A549 (cell line): ENCODE results near the gene MAP3K5. TPM values are rescaled to one million over a fixed set of nuclear protein-coding genes. Genes with fewer than 3 reads are reported as not detected.

Experiments
- ATAC-seq, 2 experiments: fragments of 200-7000 bp in 1 of 2; fragments of >200 bp in 1 of 2; cut with Nextera tagmentation in 1 of 2; cut with Tn5 transposase in 1 of 2; 3 replicates each; pipeline versions ENCODE4 v1.8.0 to v1.9.1; 2018 to 2020; ENCODE audit warnings: mild to moderate bottlenecking in 1 of 2, moderate library complexity in 1 of 2
- CTCF ChIA-PET: fragments of 300-600 bp; sonication (Branson Sonifier 250); formaldehyde crosslinking; extraction: SDS; loops from one replicate; lab custom pipeline; 2021; ENCODE audit warnings: antibody characterized with exemption, inconsistent platforms; lab: Yijun Ruan, JAX
- POLR2A ChIA-PET: fragments of 350-600 bp; formaldehyde crosslinking; extraction: SDS; loops from one replicate; lab custom pipeline; 2021; ENCODE audit warnings: antibody characterized with exemption, inconsistent platforms; lab: Yijun Ruan, JAX
- DNase-seq, 2 experiments: peaks; one replicate each; pipeline versions ENCODE4 v3.0.0 to v3.0.0-alpha.2; 2011 to 2016; ENCODE audit warnings: low read depth in 1 of 2, low spot score in 1 of 2
- FAIRE-seq: peaks from 2 replicates; lab custom pipeline; 2011; peaks lifted over from hg19 to GRCh38; lab: Jason Lieb, UNC
- H3K27ac ChIP-seq, 2 experiments: fragments of >200 bp; sonication (Bioruptor Twin); formaldehyde crosslinking; 3 replicates each; pipeline ENCODE4 v1.5.1; 2016 to 2017
- H3K4me1 ChIP-seq: fragments of >200 bp; sonication (Bioruptor Twin); formaldehyde crosslinking; 3 replicates; pipeline ENCODE4 v1.6.1; 2016
- H3K4me2 ChIP-seq: fragments of >200 bp; sonication (Bioruptor Twin); formaldehyde crosslinking; 3 replicates; pipeline ENCODE4 v1.6.1; 2016
- H3K4me3 ChIP-seq: fragments of >200 bp; sonication (Bioruptor Twin); formaldehyde crosslinking; 3 replicates; pipeline ENCODE4 v1.5.1; 2016
- H3K9me3 ChIP-seq: fragments of >200 bp; sonication (Bioruptor Twin); formaldehyde crosslinking; 3 replicates; pipeline ENCODE4 v1.6.1; 2016
- ATOH8 ChIP-seq: fragments of 250-450 bp; sonication (Bioruptor Pico); IDR thresholded peaks from 2 replicates; pipeline ENCODE4 v1.5.0; 2020; ENCODE audit warnings: low read depth, mild to moderate bottlenecking, moderate library complexity
- CBX2 ChIP-seq: fragments of 200-600 bp; sonication (generic); IDR thresholded peaks from 2 replicates; pipeline ENCODE4 v1.6.1; 2016; ENCODE audit warnings: low read depth, mild to moderate bottlenecking, borderline replicate concordance
- CBX8 ChIP-seq: fragments of 200-600 bp; sonication (generic); IDR thresholded peaks from 2 replicates; pipeline ENCODE4 v1.6.1; 2016
- CHD2 ChIP-seq: fragments of 150-350 bp; IDR thresholded peaks from 2 replicates; pipeline ENCODE4 v1.6.1; 2014; ENCODE audit warnings: low read length; ENCODE audit not compliant: partially characterized antibody
- E2F6 ChIP-seq: IDR thresholded peaks from 2 replicates; pipeline ENCODE4 v1.6.1; 2012; ENCODE audit warnings: low read depth, borderline replicate concordance
- FOSB ChIP-seq: fragments of 250-450 bp; sonication (Bioruptor Pico); IDR thresholded peaks from 2 replicates; pipeline ENCODE4 v1.5.0; 2020; ENCODE audit warnings: mild to moderate bottlenecking, moderate library complexity
- GATA3 ChIP-seq: IDR thresholded peaks from 2 replicates; pipeline ENCODE4 v1.6.1; 2012; ENCODE audit warnings: borderline replicate concordance
- HDAC2 ChIP-seq: fragments of 200-600 bp; sonication (generic); IDR thresholded peaks from 2 replicates; pipeline ENCODE4 v1.6.1; 2016
- HES2 ChIP-seq: fragments of >200 bp; sonication (Bioruptor Twin); formaldehyde crosslinking; IDR thresholded peaks from 2 replicates; pipeline ENCODE4 v1.6.1; 2016
- HEYL ChIP-seq: fragments of 250-450 bp; sonication (Bioruptor Pico); IDR thresholded peaks from 2 replicates; pipeline ENCODE4 v1.8.0; 2021; ENCODE audit warnings: mild to moderate bottlenecking, moderate library complexity
- HOXB13 ChIP-seq: fragments of 250-450 bp; sonication (Bioruptor Pico); IDR thresholded peaks from 2 replicates; pipeline ENCODE4 v1.5.0; 2020; ENCODE audit warnings: low read depth, mild to moderate bottlenecking, moderate library complexity
- HOXB5 ChIP-seq: fragments of 250-450 bp; sonication (Bioruptor Pico); IDR thresholded peaks from 2 replicates; pipeline ENCODE4 v1.5.0; 2020; ENCODE audit warnings: mild to moderate bottlenecking, moderate library complexity
- JUN ChIP-seq, 2 experiments: fragments of >200 bp; sonication (Bioruptor Twin); formaldehyde crosslinking; IDR thresholded peaks; 2 replicates in 1 of 2; 3 replicates in 1 of 2; pipeline ENCODE4 v1.6.1; 2016 to 2017
- KDM1A ChIP-seq: fragments of 200-600 bp; sonication (generic); IDR thresholded peaks from 2 replicates; pipeline ENCODE4 v1.6.1; 2016; ENCODE audit warnings: low read depth, mild to moderate bottlenecking
- MYC ChIP-seq: IDR thresholded peaks from 2 replicates; pipeline ENCODE4 v1.6.1; 2012; ENCODE audit warnings: mild to moderate bottlenecking, inconsistent platforms, low read length, improper control_type of control experiment, borderline replicate concordance
- PHF8 ChIP-seq: fragments of 200-600 bp; sonication (generic); IDR thresholded peaks from 2 replicates; pipeline ENCODE4 v1.6.1; 2016; ENCODE audit warnings: low read depth, mild to moderate bottlenecking, antibody characterized with exemption, moderate library complexity, borderline replicate concordance
- RARB ChIP-seq: fragments of 250-450 bp; sonication (Bioruptor Pico); IDR thresholded peaks from 2 replicates; pipeline ENCODE4 v1.8.0; 2021; ENCODE audit warnings: mild to moderate bottlenecking, moderate library complexity
- TFCP2L1 ChIP-seq: fragments of 250-450 bp; sonication (Bioruptor Pico); IDR thresholded peaks from 2 replicates; pipeline ENCODE4 v1.5.0; 2021; ENCODE audit warnings: mild to moderate bottlenecking
- WGBS: methylation state at CpG from one replicate; pipeline ENCODE4 v1.1.6; 2017; ENCODE audit errors: missing lambda C conversion rate; 5-methylcytosine and 5-hydroxymethylcytosine counted together
- polyA plus RNA-seq, 4 experiments: library from polyadenylated mRNA; depleted of rRNA in 3 of 4; stranded (reverse); fragments of >200 nt; fragmentation: RNase III in 1 of 4; extraction: RNeasy Plus Mini Kit Qiagen cat#74134 plus additional on column Dnase treatment in 1 of 4; gene quantifications; 2 replicates in 3 of 4; 3 replicates in 1 of 4; pipeline ENCODE4 v1.2.3, GENCODE V29; 2011 to 2017
- TF ChIP-seq, protein P1 (sequence below): fragments of >200 bp; sonication (Bioruptor Twin); formaldehyde crosslinking; IDR thresholded peaks from 3 replicates; pipeline ENCODE4 v1.6.1; 2016
- TF ChIP-seq, protein P2 (sequence below): fragments of >200 bp; sonication (Bioruptor Twin); formaldehyde crosslinking; IDR thresholded peaks from 3 replicates; pipeline ENCODE4 v1.5.1; 2016

Gene MAP3K5
- polyA plus RNA-seq, 2 of the 4 experiments (the other 2 are of a cell fraction) = 2.1 to 4.1 TPM

GRCh38 chr6:136514591-136514990 lies 277.7 kb downstream of the MAP3K5 start (continued):
- no peak for TF ChIP-seq E2F6
- TF ChIP-seq, protein P1, sequence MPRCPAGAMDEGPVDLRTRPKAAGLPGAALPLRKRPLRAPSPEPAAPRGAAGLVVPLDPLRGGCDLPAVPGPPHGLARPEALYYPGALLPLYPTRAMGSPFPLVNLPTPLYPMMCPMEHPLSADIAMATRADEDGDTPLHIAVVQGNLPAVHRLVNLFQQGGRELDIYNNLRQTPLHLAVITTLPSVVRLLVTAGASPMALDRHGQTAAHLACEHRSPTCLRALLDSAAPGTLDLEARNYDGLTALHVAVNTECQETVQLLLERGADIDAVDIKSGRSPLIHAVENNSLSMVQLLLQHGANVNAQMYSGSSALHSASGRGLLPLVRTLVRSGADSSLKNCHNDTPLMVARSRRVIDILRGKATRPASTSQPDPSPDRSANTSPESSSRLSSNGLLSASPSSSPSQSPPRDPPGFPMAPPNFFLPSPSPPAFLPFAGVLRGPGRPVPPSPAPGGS = no peak
- TF ChIP-seq, protein P2, sequence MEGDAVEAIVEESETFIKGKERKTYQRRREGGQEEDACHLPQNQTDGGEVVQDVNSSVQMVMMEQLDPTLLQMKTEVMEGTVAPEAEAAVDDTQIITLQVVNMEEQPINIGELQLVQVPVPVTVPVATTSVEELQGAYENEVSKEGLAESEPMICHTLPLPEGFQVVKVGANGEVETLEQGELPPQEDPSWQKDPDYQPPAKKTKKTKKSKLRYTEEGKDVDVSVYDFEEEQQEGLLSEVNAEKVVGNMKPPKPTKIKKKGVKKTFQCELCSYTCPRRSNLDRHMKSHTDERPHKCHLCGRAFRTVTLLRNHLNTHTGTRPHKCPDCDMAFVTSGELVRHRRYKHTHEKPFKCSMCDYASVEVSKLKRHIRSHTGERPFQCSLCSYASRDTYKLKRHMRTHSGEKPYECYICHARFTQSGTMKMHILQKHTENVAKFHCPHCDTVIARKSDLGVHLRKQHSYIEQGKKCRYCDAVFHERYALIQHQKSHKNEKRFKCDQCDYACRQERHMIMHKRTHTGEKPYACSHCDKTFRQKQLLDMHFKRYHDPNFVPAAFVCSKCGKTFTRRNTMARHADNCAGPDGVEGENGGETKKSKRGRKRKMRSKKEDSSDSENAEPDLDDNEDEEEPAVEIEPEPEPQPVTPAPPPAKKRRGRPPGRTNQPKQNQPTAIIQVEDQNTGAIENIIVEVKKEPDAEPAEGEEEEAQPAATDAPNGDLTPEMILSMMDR = no peak

DNA sequence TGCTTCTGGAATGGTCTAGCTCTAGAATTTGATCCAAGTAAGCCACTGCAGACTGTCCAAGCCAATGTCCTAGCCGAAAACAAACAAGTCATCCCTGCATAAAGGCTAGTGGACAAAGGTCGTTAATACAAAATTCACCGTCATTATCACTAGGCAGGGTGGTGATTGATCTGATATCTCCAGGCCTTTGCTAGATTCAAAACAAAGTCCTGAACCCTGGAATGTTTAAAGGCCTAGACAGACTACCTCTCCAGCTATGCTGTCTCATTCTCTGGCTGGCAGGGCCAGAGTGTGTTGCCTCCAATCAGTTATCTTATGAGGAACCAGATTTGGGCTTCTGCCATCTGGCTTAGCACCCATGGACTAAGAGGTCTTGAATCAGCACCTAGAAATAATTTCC lies 280.4 kb downstream of the MAP3K5 start:
- ATAC-seq = peak in 1 of 2 experiments; percentile 39; a peak in 2 of 6 replicates
- TF ChIP-seq CBX2 (no peak), FOSB (CRISPR knock-in tag) (no peak), HEYL (CRISPR knock-in tag) (no peak), GATA3 (no peak), RARB (no peak), HOXB5 (CRISPR knock-in tag) (no peak), KDM1A (no peak), CBX8 (no peak), MYC (no peak), JUN (IDR thresholded peaks at IDR 0.05) (no peak), HDAC2 (no peak), PHF8 (no peak), TFCP2L1 (CRISPR knock-in tag) (no peak), ATOH8 (CRISPR knock-in tag) (no peak), HES2 (no peak), HOXB13 (no peak), CHD2 (no peak)
- TF ChIP-seq, protein P1 = no peak
- ChIA-PET CTCF (interaction anchor here (1.5 kb wide), 1 partner anchor 11 kb away, joined by 4 read pairs; no protein-coding TSS in a partner anchor), POLR2A (no interaction called here)
- peaks cover 87% of the 10 kb centered on the region for H3K4me1 ChIP-seq
- H3K9me3 ChIP-seq = no peaks in the 10 kb centered on the region
- peak overlapping the region; percentile 50 to 69; a peak in 5 of 6 replicates for H3K27ac ChIP-seq
- H3K4me3 ChIP-seq = no peak overlapping the region
- WGBS = 36% methylated on average over 3 of the region's 3 CpGs
- FAIRE-seq = no peak
- no peak for DNase-seq
- H3K4me2 ChIP-seq = peak overlapping the region; percentile 49
